ENCODE results near the gene ASPHD1. TPM values are rescaled to one million over a fixed set of nuclear protein-coding genes. Genes with fewer than 3 reads are reported as not detected.

Gene ASPHD1
- total and polyA plus RNA-seq, 2 donors (not counting 1 experiment from before 2014, with no cell fraction given) = 0.77 to 5.4 TPM

- Histone ChIP-seq H4K20me1 (ENCODE audit: control insufficient read depth, extremely low read depth, insufficient read depth, low read length) (no peaks in the 10 kb centered on the region), H3K4me3 (replicated peaks in 1 of 4; ENCODE audit: control extremely low read depth in 1 of 4, insufficient read depth in 1 of 4, low read depth in 3 of 4, low read length in 4 of 4) (no peak overlapping the region), H3K36me3 (ENCODE audit: control insufficient read depth, insufficient read depth, low read length) (peaks cover 3% of the 10 kb centered on the region), H3K27me3 (ENCODE audit: control insufficient read depth, insufficient read depth, low read length) (no peaks in the 10 kb centered on the region), H3K4me1 (ENCODE audit: control insufficient read depth, extremely low read depth, insufficient read depth, low read length) (peaks cover 14% of the 10 kb centered on the region), H3K9ac (ENCODE audit: insufficient read depth, low read length) (no peak overlapping the region), H3K79me2 (ENCODE audit: control insufficient read depth, insufficient read depth, low read length) (peaks cover 11% of the 10 kb centered on the region), H3K9me3 (ENCODE audit: control insufficient read depth, insufficient read depth, low read depth, low read length) (no peaks in the 10 kb centered on the region), H2AFZ (ENCODE audit: low read length) (no peak overlapping the region), H3K4me2 (ENCODE audit: extremely low read depth, insufficient read depth, low read length) (no peak overlapping the region), H3K27ac (ENCODE audit: insufficient read depth, low read length) (no peak overlapping the region)
- no peak for DNase-seq (ENCODE audit: low read depth in 2 of 2)
- no peak for TF ChIP-seq EZH2 (IDR thresholded peaks at IDR 0.05; ENCODE audit: low read length, missing control alignments)
- TF ChIP-seq, protein P1, sequence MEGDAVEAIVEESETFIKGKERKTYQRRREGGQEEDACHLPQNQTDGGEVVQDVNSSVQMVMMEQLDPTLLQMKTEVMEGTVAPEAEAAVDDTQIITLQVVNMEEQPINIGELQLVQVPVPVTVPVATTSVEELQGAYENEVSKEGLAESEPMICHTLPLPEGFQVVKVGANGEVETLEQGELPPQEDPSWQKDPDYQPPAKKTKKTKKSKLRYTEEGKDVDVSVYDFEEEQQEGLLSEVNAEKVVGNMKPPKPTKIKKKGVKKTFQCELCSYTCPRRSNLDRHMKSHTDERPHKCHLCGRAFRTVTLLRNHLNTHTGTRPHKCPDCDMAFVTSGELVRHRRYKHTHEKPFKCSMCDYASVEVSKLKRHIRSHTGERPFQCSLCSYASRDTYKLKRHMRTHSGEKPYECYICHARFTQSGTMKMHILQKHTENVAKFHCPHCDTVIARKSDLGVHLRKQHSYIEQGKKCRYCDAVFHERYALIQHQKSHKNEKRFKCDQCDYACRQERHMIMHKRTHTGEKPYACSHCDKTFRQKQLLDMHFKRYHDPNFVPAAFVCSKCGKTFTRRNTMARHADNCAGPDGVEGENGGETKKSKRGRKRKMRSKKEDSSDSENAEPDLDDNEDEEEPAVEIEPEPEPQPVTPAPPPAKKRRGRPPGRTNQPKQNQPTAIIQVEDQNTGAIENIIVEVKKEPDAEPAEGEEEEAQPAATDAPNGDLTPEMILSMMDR (conservative IDR thresholded peaks at IDR 0.05 in 1 of 2, IDR thresholded peaks at IDR 0.05 in 1 of 2; ENCODE audit: low read depth in 1 of 2, low read length in 2 of 2) = no peak
Observed at GRCh38 chr16:29922986-29923501, 22.8 kb downstream of the ASPHD1 start.

GRCh38 chr16:29925105-29925756, 24.9 kb downstream of the ASPHD1 start:
- Histone ChIP-seq H4K20me1 (ENCODE audit: control insufficient read depth, extremely low read depth, insufficient read depth, low read length) (no peaks in the 10 kb centered on the region), H3K9ac (ENCODE audit: insufficient read depth, low read length) (peak overlapping the region; percentile 90), H3K4me3 (replicated peaks in 1 of 4; ENCODE audit: control extremely low read depth in 1 of 4, insufficient read depth in 1 of 4, low read depth in 3 of 4, low read length in 4 of 4) (peak overlapping the region; percentile 59 to 90 (median 84)), H3K4me1 (ENCODE audit: control insufficient read depth, extremely low read depth, insufficient read depth, low read length) (peaks cover 14% of the 10 kb centered on the region), H3K79me2 (ENCODE audit: control insufficient read depth, insufficient read depth, low read length) (peaks cover 11% of the 10 kb centered on the region), H3K9me3 (ENCODE audit: control insufficient read depth, insufficient read depth, low read depth, low read length) (no peaks in the 10 kb centered on the region), H3K27ac (ENCODE audit: insufficient read depth, low read length) (peak overlapping the region; percentile 90), H2AFZ (ENCODE audit: low read length) (peak overlapping the region; percentile 75), H3K4me2 (ENCODE audit: extremely low read depth, insufficient read depth, low read length) (peak overlapping the region; percentile 82), H3K27me3 (ENCODE audit: control insufficient read depth, insufficient read depth, low read length) (no peaks in the 10 kb centered on the region), H3K36me3 (ENCODE audit: control insufficient read depth, insufficient read depth, low read length) (no peaks in the 10 kb centered on the region)
- DNase-seq (ENCODE audit: low read depth in 2 of 2) = peak in 1 of 2 donors; percentile 10
- TF ChIP-seq, protein P1 (conservative IDR thresholded peaks at IDR 0.05 in 1 of 2, IDR thresholded peaks at IDR 0.05 in 1 of 2; ENCODE audit: low read depth in 1 of 2, low read length in 2 of 2) = no peak
- no peak for TF ChIP-seq EZH2 (IDR thresholded peaks at IDR 0.05; ENCODE audit: low read length, missing control alignments)

GRCh38 chr16:29925781-29926710, 25.8 kb downstream of the ASPHD1 start, which contains the start of gene KCTD13:
TSS of gene KCTD13 (minus strand) at chr16:29926226. CDS start at chr16:29926033, 193 bp downstream.
- peak within 1 kb of the TSS; percentile 97 for H2AFZ ChIP-seq (ENCODE audit: low read length)
- H4K20me1 ChIP-seq (ENCODE audit: control insufficient read depth, extremely low read depth, insufficient read depth, low read length) = no peaks in the 10 kb centered on the region
- peaks cover 14% of the 10 kb centered on the region for H3K4me1 ChIP-seq (ENCODE audit: control insufficient read depth, extremely low read depth, insufficient read depth, low read length)
- peak; percentile 70 to 79 for DNase-seq (ENCODE audit: low read depth in 2 of 2)
- peak within 1 kb of the TSS; percentile 90 for H3K9ac ChIP-seq (ENCODE audit: insufficient read depth, low read length)
- no peaks in the 10 kb centered on the region for H3K9me3 ChIP-seq (ENCODE audit: control insufficient read depth, insufficient read depth, low read depth, low read length)
- H3K4me2 ChIP-seq (ENCODE audit: extremely low read depth, insufficient read depth, low read length) = peak within 1 kb of the TSS; percentile 99
- no peak for TF ChIP-seq EZH2 (IDR thresholded peaks at IDR 0.05; ENCODE audit: low read length, missing control alignments)
- TF ChIP-seq, protein P1 (conservative IDR thresholded peaks at IDR 0.05 in 1 of 2, IDR thresholded peaks at IDR 0.05 in 1 of 2; ENCODE audit: low read depth in 1 of 2, low read length in 2 of 2) = no peak
- H3K27me3 ChIP-seq (ENCODE audit: control insufficient read depth, insufficient read depth, low read length) = no peaks in the 10 kb centered on the region
- H3K36me3 ChIP-seq (ENCODE audit: control insufficient read depth, insufficient read depth, low read length) = no peaks in the 10 kb centered on the region
- H3K79me2 ChIP-seq (ENCODE audit: control insufficient read depth, insufficient read depth, low read length) = peaks cover 11% of the 10 kb centered on the region
- peak within 1 kb of the TSS; percentile 90 for H3K27ac ChIP-seq (ENCODE audit: insufficient read depth, low read length)
- H3K4me3 ChIP-seq (replicated peaks in 1 of 4; ENCODE audit: control extremely low read depth in 1 of 4, insufficient read depth in 1 of 4, low read depth in 3 of 4, low read length in 4 of 4) = peak within 1 kb of the TSS; percentile 59 to 90 (median 84)
